Effector memory CD4-positive, alpha-beta T cell (primary cell): ENCODE results near the gene ERFL.

ENCODE experiments used
- DNase-seq, 3 donors: peaks; one replicate each; pipeline ENCODE4 v3.0.0-alpha.2; 2020
- H3K27ac ChIP-seq: 2 replicates; pipeline ENCODE4 v1.7.0; 2013; ENCODE audit warnings: mild to moderate bottlenecking, low read length, moderate library complexity; ENCODE audit not compliant: insufficient read depth, poor library complexity, severe bottlenecking
- H3K27me3 ChIP-seq: replicated peaks from 2 replicates; pipeline ENCODE4 v1.7.0; 2013; ENCODE audit warnings: mild to moderate bottlenecking, low read length; ENCODE audit not compliant: insufficient read depth, control insufficient read depth, poor library complexity, severe bottlenecking
- H3K36me3 ChIP-seq: 2 replicates; pipeline ENCODE4 v1.7.0; 2013; ENCODE audit warnings: mild to moderate bottlenecking, low read length, moderate library complexity; ENCODE audit not compliant: control insufficient read depth, insufficient read depth
- H3K4me1 ChIP-seq: 2 replicates; pipeline ENCODE4 v1.7.0; 2013; ENCODE audit warnings: low read length, mild to moderate bottlenecking; ENCODE audit not compliant: control insufficient read depth, insufficient read depth, poor library complexity, severe bottlenecking
- H3K4me3 ChIP-seq: 2 replicates; pipeline ENCODE4 v1.7.0; 2013; ENCODE audit warnings: low read length, low read depth, mild to moderate bottlenecking; ENCODE audit not compliant: insufficient read depth, poor library complexity, severe bottlenecking
- H3K9me3 ChIP-seq: 2 replicates; pipeline ENCODE4 v1.7.0; 2013; ENCODE audit warnings: mild to moderate bottlenecking, low read length, moderate library complexity; ENCODE audit not compliant: control insufficient read depth

ERFL gene

GRCh38 chr19:41926763-41927496, 1.3 kb downstream of the ERFL start:
- Histone ChIP-seq H3K27me3 (no peaks in the 10 kb centered on the region), H3K27ac (no peak overlapping the region)

GRCh38 chr19:41926028-41926762, 2.1 kb downstream of the ERFL start:
- H3K27ac ChIP-seq: no peak overlapping the region

More at GRCh38 chr19:41926763-41927496, 1.3 kb downstream of the ERFL start:
- peaks cover 22% of the 10 kb centered on the region for H3K4me1 ChIP-seq
- no peaks in the 10 kb centered on the region for H3K9me3 ChIP-seq
- H3K36me3 ChIP-seq: no peaks in the 10 kb centered on the region
- H3K4me3 ChIP-seq: no peak overlapping the region
- DNase-seq: no peak

GRCh38 chr19:41925208-41926003, 2.8 kb downstream of the ERFL start:
- Histone ChIP-seq H3K36me3 (no peaks in the 10 kb centered on the region), H3K27me3 (no peaks in the 10 kb centered on the region), H3K27ac (no peak overlapping the region), H3K9me3 (no peaks in the 10 kb centered on the region), H3K4me3 (no peak overlapping the region), H3K4me1 (peaks cover 22% of the 10 kb centered on the region)
- no peak for DNase-seq

More at GRCh38 chr19:41926028-41926762, 2.1 kb downstream of the ERFL start:
- no peaks in the 10 kb centered on the region for H3K27me3 ChIP-seq
- H3K9me3 ChIP-seq: no peaks in the 10 kb centered on the region
- peaks cover 22% of the 10 kb centered on the region for H3K4me1 ChIP-seq
- no peaks in the 10 kb centered on the region for H3K36me3 ChIP-seq
- no peak for DNase-seq
- H3K4me3 ChIP-seq: no peak overlapping the region

- no peak overlapping the region for H3K4me3 ChIP-seq
- H3K27me3 ChIP-seq: no peaks in the 10 kb centered on the region
Observed at GRCh38 chr19:41924151-41925145, 3.8 kb downstream of the ERFL start.

GRCh38 chr19:41923045-41923788, 5.0 kb downstream of the ERFL start:
- Histone ChIP-seq H3K27me3 (no peaks in the 10 kb centered on the region), H3K36me3 (no peaks in the 10 kb centered on the region), H3K4me1 (peaks cover 8% of the 10 kb centered on the region), H3K9me3 (no peaks in the 10 kb centered on the region), H3K4me3 (no peak overlapping the region), H3K27ac (no peak overlapping the region)
- DNase-seq: no peak

More at GRCh38 chr19:41924151-41925145, 3.8 kb downstream of the ERFL start:
- DNase-seq: no peak
- peaks cover 19% of the 10 kb centered on the region for H3K4me1 ChIP-seq
- no peaks in the 10 kb centered on the region for H3K9me3 ChIP-seq
- no peak overlapping the region for H3K27ac ChIP-seq
- H3K36me3 ChIP-seq: no peaks in the 10 kb centered on the region

GRCh38 chr19:41922585-41922984, 5.7 kb downstream of the ERFL start:
- DNase-seq: no peak
- H3K36me3 ChIP-seq: no peaks in the 10 kb centered on the region
- no peak overlapping the region for H3K27ac ChIP-seq
- H3K9me3 ChIP-seq: no peaks in the 10 kb centered on the region
- no peak overlapping the region for H3K4me3 ChIP-seq
- H3K27me3 ChIP-seq: no peaks in the 10 kb centered on the region
- peaks cover 3% of the 10 kb centered on the region for H3K4me1 ChIP-seq

- H3K27me3 ChIP-seq: no peaks in the 10 kb centered on the region
- H3K27ac ChIP-seq: no peak overlapping the region
- H3K4me3 ChIP-seq: no peak overlapping the region
- no peaks in the 10 kb centered on the region for H3K4me1 ChIP-seq
- no peaks in the 10 kb centered on the region for H3K9me3 ChIP-seq
- H3K36me3 ChIP-seq: no peaks in the 10 kb centered on the region
- DNase-seq: no peak
Observed at GRCh38 chr19:41921577-41922576, 6.4 kb downstream of the ERFL start.

- Histone ChIP-seq H3K27me3 (no peaks in the 10 kb centered on the region), H3K36me3 (no peaks in the 10 kb centered on the region)
Observed at GRCh38 chr19:41920882-41921576, 7.2 kb downstream of the ERFL start.

More at GRCh38 chr19:41920882-41921576, 7.2 kb downstream of the ERFL start:
- Histone ChIP-seq H3K27ac (no peak overlapping the region), H3K9me3 (no peaks in the 10 kb centered on the region), H3K4me1 (no peaks in the 10 kb centered on the region), H3K4me3 (no peak overlapping the region)
- no peak for DNase-seq
